Coronary artery (tissue), 2 donors: Measurements from ENCODE around the gene VIT.

Experiments used
- DNase-seq: peaks from one replicate; pipeline ENCODE4 v3.0.0-alpha.2; 2017; ENCODE audit warnings: low spot score
- H3K27ac ChIP-seq, 2 donors: fragments of 200-600 bp; sonication (generic); one replicate each; pipeline ENCODE4 v1.5.1; 2016 to 2019
- H3K4me3 ChIP-seq: fragments of 200-600 bp; sonication (generic); 2 replicates; pipeline ENCODE4 v1.5.1; 2016; ENCODE audit warnings: mild to moderate bottlenecking, moderate library complexity
- CTCF ChIP-seq: fragments of 200-600 bp; sonication (generic); IDR thresholded peaks from one replicate; pipeline ENCODE4 v1.5.1; 2019; ENCODE audit warnings: antibody characterized with exemption

VIT gene

GRCh38 chr2:36802952-36803351 lies 106.4 kb downstream of the VIT start:
- TF ChIP-seq CTCF = no peak
- H3K4me3 ChIP-seq = no peak overlapping the region
- no peak overlapping the region for H3K27ac ChIP-seq
- DNase-seq = no peak

DNA sequence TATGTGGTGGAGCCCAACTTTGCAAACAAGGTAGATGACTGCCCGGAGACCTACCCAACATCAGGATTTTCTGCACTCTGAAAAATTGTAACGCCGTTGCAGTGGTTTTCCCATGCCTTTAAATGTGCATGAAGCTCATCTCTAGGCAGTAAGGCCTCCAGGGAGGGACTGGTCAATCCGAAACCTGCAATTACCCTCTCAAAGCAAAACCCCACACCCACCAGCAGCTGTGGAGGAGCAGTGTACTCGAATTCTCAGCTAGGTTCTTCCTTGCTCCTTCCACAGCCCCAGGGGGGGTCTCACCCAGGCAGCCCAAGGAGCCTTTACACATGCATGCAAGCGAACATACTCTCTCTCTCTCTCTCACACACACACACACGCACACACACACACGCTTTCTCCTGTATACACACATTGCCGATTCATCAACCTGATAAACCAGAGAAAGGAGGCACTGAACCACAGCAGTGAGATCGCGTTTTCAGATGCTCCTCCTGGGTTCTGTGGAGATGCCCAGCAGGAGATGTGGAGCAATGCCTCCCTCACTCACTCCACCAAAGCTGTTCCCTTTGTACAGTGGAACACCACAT lies 109.2 kb downstream of the VIT start:
- no peak for TF ChIP-seq CTCF
- no peak overlapping the region for H3K27ac ChIP-seq
- no peak for DNase-seq
- H3K4me3 ChIP-seq = no peak overlapping the region

DNA sequence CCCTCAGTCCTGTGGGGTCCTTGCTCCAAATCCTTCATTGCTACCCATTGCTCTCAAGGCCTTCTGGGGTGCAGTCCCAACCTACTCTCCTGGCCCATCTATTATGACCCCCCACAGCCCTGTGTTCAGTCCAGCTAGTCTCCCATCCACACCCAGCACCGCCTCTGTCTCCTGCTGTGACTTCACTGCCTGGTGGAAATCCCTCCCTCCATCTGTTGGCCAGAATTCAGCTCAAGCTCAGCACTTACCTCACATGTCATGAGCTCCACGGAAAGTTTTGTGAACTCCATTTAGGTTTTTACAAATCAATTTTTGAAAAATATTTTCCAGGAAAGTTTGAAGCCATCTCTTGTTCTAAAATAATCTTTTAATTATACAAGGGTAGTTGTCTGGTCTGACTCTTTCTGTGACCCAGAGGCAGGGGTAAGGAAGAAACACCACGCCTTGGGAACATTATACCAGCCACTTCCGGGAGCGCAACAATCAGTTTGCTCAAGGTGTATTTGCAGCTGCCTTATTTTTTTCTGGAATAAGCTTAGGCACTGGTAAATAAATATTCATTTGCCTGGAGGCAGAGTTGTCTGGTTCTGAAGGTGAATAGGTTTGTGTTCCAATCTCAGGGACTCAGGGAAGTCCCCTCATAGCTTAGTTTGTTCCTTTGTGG lies 110.8 kb downstream of the VIT start:
- TF ChIP-seq CTCF = no peak
- Histone ChIP-seq H3K27ac (no peak overlapping the region), H3K4me3 (no peak overlapping the region)
- no peak for DNase-seq

- no peak for DNase-seq
- no peak overlapping the region for H3K27ac ChIP-seq
Measured at GRCh38 chr2:36808386-36809068, 112.0 kb downstream of the VIT start.

GRCh38 chr2:36809069-36809445 lies 112.5 kb downstream of the VIT start:
- no peak for DNase-seq
- H3K4me3 ChIP-seq = no peak overlapping the region
- no peak for TF ChIP-seq CTCF

More at GRCh38 chr2:36808386-36809068, 112.0 kb downstream of the VIT start:
- TF ChIP-seq CTCF = no peak
- H3K4me3 ChIP-seq = no peak overlapping the region

GRCh38 chr2:36811071-36811470 lies 114.6 kb downstream of the VIT start:
- no peak for DNase-seq
- Histone ChIP-seq H3K27ac (no peak overlapping the region), H3K4me3 (no peak overlapping the region)
- no peak for TF ChIP-seq CTCF

More at GRCh38 chr2:36809069-36809445, 112.5 kb downstream of the VIT start:
- H3K27ac ChIP-seq = no peak overlapping the region
